ENCODE results near the gene GPR157.
"Not testable (repeated sequence)": the region's sequence is repeated elsewhere in the genome, so short reads cannot be mapped to it uniquely, and the experiment has no call there.

Gene GPR157

GRCh38 chr1:9145021-9145668 lies 16.2 kb upstream of the GPR157 start:
- DNase-seq: no peak

GRCh38 chr1:9144494-9144893 lies 15.6 kb upstream of the GPR157 start:
- DNase-seq: not testable (repeated sequence)

GRCh38 chr1:9143250-9143649 lies 14.3 kb upstream of the GPR157 start:
- DNase-seq: no peak

- DNase-seq: no peak
Observed at GRCh38 chr1:9139930-9140329, 11.0 kb upstream of the GPR157 start.

- DNase-seq: no peak
Observed at GRCh38 chr1:9136932-9137331, 8.0 kb upstream of the GPR157 start.

- DNase-seq: no peak
Observed at GRCh38 chr1:9135073-9135836, 6.4 kb upstream of the GPR157 start.

- DNase-seq: no peak
Observed at GRCh38 chr1:9133870-9134585, 5.1 kb upstream of the GPR157 start.

GRCh38 chr1:9129266-9130041 lies 552 bp upstream of the GPR157 start:
- DNase-seq: no peak

GRCh38 chr1:9128166-9128519 lies 759 bp downstream of the GPR157 start:
- no peak for DNase-seq

GRCh38 chr1:9127395-9128165 lies 1.3 kb downstream of the GPR157 start:
- no peak for DNase-seq

GRCh38 chr1:9126511-9126910 lies 2.4 kb downstream of the GPR157 start:
- DNase-seq: no peak

- not testable (repeated sequence) for DNase-seq
Observed at GRCh38 chr1:9125847-9126246, 3.1 kb downstream of the GPR157 start.

- no peak for DNase-seq
Observed at GRCh38 chr1:9125325-9125724, 3.6 kb downstream of the GPR157 start.

GRCh38 chr1:9124389-9124788 lies 4.5 kb downstream of the GPR157 start:
- DNase-seq: not testable (repeated sequence)

- DNase-seq: not testable (repeated sequence)
Observed at GRCh38 chr1:9123665-9124064, 5.2 kb downstream of the GPR157 start.

- no peak for DNase-seq
Observed at GRCh38 chr1:9121496-9122409, 7.1 kb downstream of the GPR157 start.

- no peak for DNase-seq
Observed at GRCh38 chr1:9120312-9120958, 8.5 kb downstream of the GPR157 start.

GRCh38 chr1:9119745-9120144 lies 9.2 kb downstream of the GPR157 start:
- DNase-seq: no peak

- no peak for DNase-seq
Observed at GRCh38 chr1:9118186-9118585, 10.7 kb downstream of the GPR157 start.

- DNase-seq: no peak
Observed at GRCh38 chr1:9115351-9116205, 13.3 kb downstream of the GPR157 start.
